HCT116 (cell line): ENCODE data around the gene NIPAL1. TPM values are rescaled to one million over a fixed set of nuclear protein-coding genes. Genes with fewer than 3 reads are reported as not detected.
"Not testable (repeated sequence)": the region's sequence is repeated elsewhere in the genome, so short reads cannot be mapped to it uniquely, and the experiment has no call there.

Experiments used
- ATAC-seq: fragments of 200-7000 bp; cut with Tn5 transposase; 2 replicates; pipeline ENCODE4 v1.9.1; 2020; ENCODE audit warnings: mild to moderate bottlenecking, moderate library complexity
- BruUV-seq: library from RNA; stranded (reverse); fragments of 400-500 nt; replicated peaks from 2 replicates; lab custom pipeline; 2021; lab: Mats Ljungman, UMichigan
- CTCF ChIA-PET: fragments of 300-600 bp; sonication (Branson Sonifier 250); formaldehyde crosslinking; loops from one replicate; lab custom pipeline; 2021; ENCODE audit warnings: antibody characterized with exemption; lab: Charles Lee
- POLR2A ChIA-PET: fragments of 300-600, 350-600 bp; sonication (Branson Sonifier 250); formaldehyde crosslinking; loops from one replicate; lab custom pipeline; 2021; ENCODE audit warnings: antibody characterized with exemption; lab: Charles Lee
- RAD21 ChIA-PET, 2 experiments: fragments of 300-600 bp; sonication (Branson Sonifier 250); formaldehyde crosslinking; loops; one replicate each; lab custom pipeline; 2023; ENCODE audit warnings: low total read pairs in 2 of 2; ENCODE audit not compliant: uncharacterized antibody in 2 of 2, unreplicated experiment in 2 of 2, low non-redundant PET in 1 of 2; lab: Charles Lee
- DNase-seq: peaks from one replicate; pipeline ENCODE4 v3.0.0-alpha.2; 2010; ENCODE audit warnings: low read depth, low spot score
- H2AFZ ChIP-seq: fragments of 200-600 bp; shearing (Covaris generic), sonication (generic); 2 replicates; pipeline ENCODE4 v1.6.1; 2017; ENCODE audit warnings: low read depth, mixed run types, mixed read lengths, antibody characterized with exemption, low read length; ENCODE audit not compliant: poor library complexity, severe bottlenecking
- H3K27ac ChIP-seq: 2 replicates; pipeline ENCODE4 v1.5.1; 2012; ENCODE audit warnings: low read depth, low read length
- H3K27me3 ChIP-seq: fragments of 200-600 bp; sonication (generic); 2 replicates; pipeline ENCODE4 v1.6.1; 2016; ENCODE audit warnings: mixed run types, low read length, mixed read lengths; ENCODE audit not compliant: insufficient read depth
- H3K36me3 ChIP-seq, 2 experiments: fragments of 200-500 bp in 1 of 2; fragments of 200-600 bp in 1 of 2; sonication (Bioruptor generic) in 1 of 2; sonication (generic) in 1 of 2; 2 replicates each; pipeline versions ENCODE4 v1.5.1 to v1.6.1; 2014 to 2016; ENCODE audit warnings: low read length in 2 of 2, inconsistent platforms in 1 of 2, mixed read lengths in 1 of 2, mixed run types in 1 of 2; ENCODE audit not compliant: insufficient read depth in 2 of 2, control insufficient read depth in 1 of 2
- H3K4me1 ChIP-seq, 2 experiments: fragments of 200-600 bp in 1 of 2; sonication (generic) in 1 of 2; 2 replicates each; pipeline versions ENCODE4 v1.5.1 to v1.6.1; 2012 to 2017; ENCODE audit warnings: low read length in 2 of 2, inconsistent platforms in 1 of 2, mild to moderate bottlenecking in 1 of 2, mixed read lengths in 1 of 2, mixed run types in 1 of 2, moderate library complexity in 1 of 2; ENCODE audit not compliant: insufficient read depth in 2 of 2, control insufficient read depth in 1 of 2
- H3K4me2 ChIP-seq: fragments of 200-600 bp; sonication (generic); 2 replicates; pipeline ENCODE4 v1.6.1; 2017; ENCODE audit warnings: mixed run types, low read length, mixed read lengths
- H3K4me3 ChIP-seq, 2 experiments: fragments of 200-600 bp in 1 of 2; sonication (generic) in 1 of 2; replicated peaks in 1 of 2; 2 replicates each; pipeline ENCODE4 v1.5.1; 2011 to 2016; ENCODE audit warnings: low read length in 2 of 2, control low read depth in 1 of 2, low read depth in 1 of 2, mild to moderate bottlenecking in 1 of 2, mixed read lengths in 1 of 2, mixed run types in 1 of 2
- H3K79me2 ChIP-seq: fragments of 200-600 bp; sonication (generic); 2 replicates; pipeline ENCODE4 v1.6.1; 2017; ENCODE audit warnings: mild to moderate bottlenecking, mixed run types, low read length, moderate library complexity, mixed read lengths; ENCODE audit not compliant: insufficient read depth
- H3K9ac ChIP-seq: fragments of 200-600 bp; sonication (generic); 2 replicates; pipeline ENCODE4 v1.6.1; 2016; ENCODE audit warnings: low read length, mixed read lengths
- H3K9me2 ChIP-seq: fragments of 200-600 bp; sonication (generic), shearing (Covaris generic); 2 replicates; pipeline ENCODE4 v1.6.1; 2017; ENCODE audit warnings: mixed run types, mild to moderate bottlenecking, moderate library complexity; ENCODE audit not compliant: insufficient read depth
- H3K9me3 ChIP-seq, 2 experiments: fragments of 200-500 bp in 1 of 2; fragments of 200-600 bp in 1 of 2; sonication (Bioruptor generic) in 1 of 2; sonication (generic) in 1 of 2; 2 replicates each; pipeline ENCODE4 v1.6.1; 2014 to 2017; ENCODE audit warnings: low read length in 2 of 2, mixed read lengths in 2 of 2, inconsistent platforms in 1 of 2, low read depth in 1 of 2, mild to moderate bottlenecking in 1 of 2, mixed run types in 1 of 2, moderate library complexity in 1 of 2; ENCODE audit not compliant: control insufficient read depth in 1 of 2, insufficient read depth in 1 of 2
- H4K20me1 ChIP-seq: fragments of 200-600 bp; sonication (generic), shearing (Covaris generic); 2 replicates; pipeline ENCODE4 v1.6.1; 2017; ENCODE audit warnings: mixed run types, mild to moderate bottlenecking, moderate library complexity; ENCODE audit not compliant: insufficient read depth
- CTCF ChIP-seq, 3 experiments: fragments of 200-600 bp in 1 of 3; sonication (generic) in 1 of 3; IDR thresholded peaks in 2 of 3; conservative IDR thresholded peaks in 1 of 3; 2 replicates each; pipeline ENCODE4 v1.5.1; 2012 to 2017; ENCODE audit warnings: low read depth in 2 of 3, low read length in 2 of 3, antibody characterized with exemption in 1 of 3, borderline replicate concordance in 1 of 3, control low read depth in 1 of 3, mild to moderate bottlenecking in 1 of 3, mixed read lengths in 1 of 3, mixed run types in 1 of 3, moderate library complexity in 1 of 3; ENCODE audit not compliant: insufficient read depth in 1 of 3
- EZH2phosphoT487 ChIP-seq: fragments of 200-600 bp; IDR thresholded peaks from 2 replicates; pipeline ENCODE4 v1.6.1; 2018; ENCODE audit warnings: antibody characterized with exemption, borderline replicate concordance
- RAD21 ChIP-seq: IDR thresholded peaks from 2 replicates; pipeline ENCODE4 v1.6.1; 2012; ENCODE audit warnings: low read depth, mild to moderate bottlenecking
- intact Hi-C: fragments of 100-400 bp; cut with micrococcal nuclease; formaldehyde crosslinking; loops from 2 replicates; pipeline ENCODE4 v1.10.0; 2022
- total RNA-seq: library from RNA; stranded (reverse); gene quantifications from one replicate; pipeline ENCODE4 v1.2.1, GENCODE V29; 2021; ENCODE audit not compliant: unreplicated experiment

Gene NIPAL1
- total RNA-seq, 1 experiment from 2014 or later = 7.0 TPM

- H4K20me1 ChIP-seq, ATAC-seq, H3K27ac ChIP-seq, BruUV-seq, POLR2A ChIA-PET, H3K36me3 ChIP-seq, H3K9ac ChIP-seq, H3K9me2 ChIP-seq, H3K9me3 ChIP-seq, H3K79me2 ChIP-seq, H3K4me2 ChIP-seq, H3K27me3 ChIP-seq, H3K4me1 ChIP-seq, H2AFZ ChIP-seq, H3K4me3 ChIP-seq, DNase-seq: not testable (repeated sequence)
- ChIA-PET CTCF (interaction anchor here (1.0 to 1.4 kb wide), 4 partner anchors 31 to 543 kb away, joined by 3 to 10 read pairs (median 4); no protein-coding TSS in a partner anchor), RAD21 (interaction anchor here in 1 of 2 experiments (0.7 kb wide), 1 partner anchor 72 kb away, joined by 3 read pairs; no protein-coding TSS in a partner anchor)
- intact Hi-C loops = loop anchor here (1.0 kb wide), 1 partner anchor 84 kb away; no protein-coding TSS in a partner anchor
- TF ChIP-seq CTCF (IDR thresholded peaks at IDR 0.05 in 2 of 3, conservative IDR thresholded peaks at IDR 0.05 in 1 of 3; ENCODE audit: borderline replicate concordance in 1 of 3, insufficient read depth in 1 of 3, low read depth in 2 of 3, low read length in 2 of 3) (peak; percentile 28 to 48 (median 36); a peak in 4 of 6 replicates), RAD21 (peak; percentile 58)
These were observed 13.0 kb upstream of the NIPAL1 start for GRCh38 chr4:48003568-48003967.

DNA sequence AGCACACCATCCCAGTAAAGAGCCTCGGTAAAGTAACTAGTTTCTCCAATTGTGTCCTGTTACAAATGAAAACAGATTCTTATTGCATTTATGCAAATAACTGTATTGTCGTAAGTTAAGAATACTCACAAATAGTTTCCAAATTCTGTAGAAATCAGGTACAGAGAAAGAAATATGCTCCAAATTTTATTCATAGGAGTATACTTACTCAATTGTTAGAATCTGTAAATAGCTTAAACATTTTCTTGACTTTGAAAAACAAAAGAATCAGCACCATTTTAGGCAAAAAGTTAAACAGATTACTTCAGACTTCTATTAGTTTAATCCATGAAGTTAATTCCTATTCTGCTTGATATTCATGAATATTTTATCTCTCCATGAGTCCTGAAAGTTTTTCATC is 10.8 kb upstream of the NIPAL1 start:
- no peak overlapping the region for H2AFZ ChIP-seq
- no peaks in the 10 kb centered on the region for H4K20me1 ChIP-seq
- H3K4me3 ChIP-seq = no peak overlapping the region
- ChIA-PET CTCF (no interaction called here), RAD21 (no interaction called here), POLR2A (no interaction called here)
- BruUV-seq = no TSS peak
- DNase-seq (no peak), ATAC-seq (no peak)
- H3K4me1 ChIP-seq = no peaks in the 10 kb centered on the region
- no peak overlapping the region for H3K4me2 ChIP-seq
- no peaks in the 10 kb centered on the region; the same call in 1 of the 2 replicates for H3K9me2 ChIP-seq
- H3K36me3 ChIP-seq = 0 out of 4 replicates have a peak, but pooled peaks cover 0 to 2% of the 10 kb centered on the region in 2 experiments
- no peaks in the 10 kb centered on the region for H3K79me2 ChIP-seq
- H3K9me3 ChIP-seq = peaks cover 0 to 9% of the 10 kb centered on the region in 2 experiments; a peak in 2 of 4 replicates
- no peak overlapping the region for H3K9ac ChIP-seq
- TF ChIP-seq EZH2phosphoT487 = no peak
- H3K27me3 ChIP-seq = no peaks in the 10 kb centered on the region
- H3K27ac ChIP-seq = no peak overlapping the region
- intact Hi-C loops = no loop called here
